NT2/D1 (cell line): Measurements from ENCODE around the gene EFCAB6.

Source experiments
- DNase-seq: peaks from one replicate; pipeline ENCODE4 v3.0.0-alpha.2; 2011; ENCODE audit warnings: low read depth, low spot score
- H3K27me3 ChIP-seq: 2 replicates; pipeline ENCODE4 v1.6.0; 2011; ENCODE audit warnings: mild to moderate bottlenecking; ENCODE audit not compliant: insufficient read length, insufficient read depth
- H3K36me3 ChIP-seq: 2 replicates; pipeline ENCODE4 v1.6.1; 2011; ENCODE audit warnings: mild to moderate bottlenecking, low read length, mixed read lengths; ENCODE audit not compliant: insufficient read depth, insufficient read length
- H3K4me1 ChIP-seq: 2 replicates; pipeline ENCODE4 v1.5.1; 2011; ENCODE audit not compliant: insufficient read depth, insufficient read length
- H3K4me3 ChIP-seq: 2 replicates; pipeline ENCODE4 v1.5.1; 2011; ENCODE audit warnings: low read depth; ENCODE audit not compliant: insufficient read length
- H3K9ac ChIP-seq: 2 replicates; pipeline ENCODE4 v1.6.0; 2011; ENCODE audit warnings: low read depth; ENCODE audit not compliant: insufficient read length
- H3K9me3 ChIP-seq: 2 replicates; pipeline ENCODE4 v1.5.1; 2011; ENCODE audit warnings: mild to moderate bottlenecking, low read length; ENCODE audit not compliant: insufficient read depth
- SUZ12 ChIP-seq: IDR thresholded peaks from 2 replicates; pipeline ENCODE4 v1.6.1; 2011; ENCODE audit not compliant: insufficient read length, insufficient read depth; ENCODE audit errors: extremely low read depth
- YY1 ChIP-seq: IDR thresholded peaks from 2 replicates; pipeline ENCODE4 v1.6.1; 2011; ENCODE audit not compliant: insufficient read length, insufficient read depth
- ZNF274 ChIP-seq: IDR thresholded peaks from 2 replicates; pipeline ENCODE4 v1.6.1; 2011; ENCODE audit warnings: mild to moderate bottlenecking, low read depth, low read length

The EFCAB6 gene

DNA sequence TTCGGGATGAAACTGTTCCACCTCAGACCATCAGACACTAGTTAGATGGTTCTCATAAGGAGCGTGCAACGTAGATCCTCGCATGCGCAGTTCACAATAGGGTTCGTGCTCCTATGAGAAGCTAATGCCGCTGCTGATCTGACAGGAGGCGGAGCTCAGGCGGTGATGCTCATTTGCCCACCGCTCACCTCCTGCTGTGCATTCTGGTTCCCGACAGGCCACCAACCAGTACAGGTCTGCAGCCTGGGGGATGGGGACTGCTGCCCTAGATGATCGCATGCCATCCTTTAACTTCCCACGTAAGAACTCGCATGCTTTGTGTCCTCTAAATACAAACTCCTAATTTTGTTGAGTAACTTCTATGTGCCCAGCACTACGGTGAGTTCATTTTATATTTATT lies 62.6 kb downstream of the EFCAB6 start:
- H3K4me3 ChIP-seq: no peak overlapping the region
- TF ChIP-seq YY1 (no peak), ZNF274 (no peak), SUZ12 (no peak)
- H3K27me3 ChIP-seq: no peaks in the 10 kb centered on the region

DNA sequence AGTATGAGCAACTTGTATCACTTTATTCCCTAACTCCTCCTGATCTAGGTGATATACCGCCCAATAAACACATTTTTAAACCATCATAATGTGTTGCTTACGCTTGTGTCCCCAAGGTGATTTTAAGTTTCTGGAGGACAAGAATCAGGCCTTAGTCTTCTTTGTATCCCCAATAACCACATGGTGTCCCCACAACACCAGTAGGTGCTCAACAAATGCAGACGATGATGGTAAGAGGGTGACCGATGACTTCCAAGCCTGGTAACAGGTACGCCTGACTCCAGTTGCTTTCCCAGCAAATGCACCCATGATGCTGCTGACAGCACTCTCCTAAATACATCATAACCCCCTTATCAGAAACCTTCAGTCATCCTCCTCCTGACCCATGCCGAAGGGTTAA lies 64.2 kb downstream of the EFCAB6 start:
- Histone ChIP-seq H3K27me3 (no peaks in the 10 kb centered on the region), H3K36me3 (no peaks in the 10 kb centered on the region), H3K4me1 (no peaks in the 10 kb centered on the region), H3K9ac (no peak overlapping the region), H3K9me3 (no peaks in the 10 kb centered on the region), H3K4me3 (no peak overlapping the region)
- no peak for DNase-seq
- TF ChIP-seq YY1: no peak
- TF ChIP-seq ZNF274: no peak
- no peak for TF ChIP-seq SUZ12

More for the DNA sequence above, 62.6 kb downstream of the EFCAB6 start:
- H3K4me1 ChIP-seq: no peaks in the 10 kb centered on the region
- H3K36me3 ChIP-seq: no peaks in the 10 kb centered on the region
- no peak for DNase-seq
- H3K9ac ChIP-seq: no peak overlapping the region
- H3K9me3 ChIP-seq: no peaks in the 10 kb centered on the region

DNA sequence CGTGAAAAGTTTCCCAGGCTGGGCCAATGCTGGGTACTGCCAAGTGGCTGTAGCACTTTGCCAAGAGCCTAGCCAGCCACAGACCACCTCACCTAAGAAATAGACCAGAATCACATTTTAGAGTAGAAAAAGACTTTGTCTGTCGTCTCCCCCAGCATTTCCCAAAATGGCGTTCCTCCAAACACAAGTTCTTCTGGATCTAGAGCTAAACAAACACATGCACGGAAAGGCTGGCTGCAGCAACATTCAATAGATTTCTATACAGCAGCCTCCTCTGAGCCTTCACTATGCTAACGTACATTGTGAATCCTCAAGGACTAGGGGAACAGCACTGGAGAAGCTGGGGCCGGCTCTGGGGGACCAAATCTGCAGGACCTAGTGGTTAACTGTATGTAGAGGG lies 65.0 kb downstream of the EFCAB6 start:
- TF ChIP-seq YY1 (no peak), SUZ12 (no peak), ZNF274 (no peak)
- no peaks in the 10 kb centered on the region for H3K27me3 ChIP-seq
- no peak overlapping the region for H3K9ac ChIP-seq
- H3K4me3 ChIP-seq: no peak overlapping the region
- no peak for DNase-seq
- no peaks in the 10 kb centered on the region for H3K9me3 ChIP-seq
- no peaks in the 10 kb centered on the region for H3K36me3 ChIP-seq
- H3K4me1 ChIP-seq: peaks cover 3% of the 10 kb centered on the region

DNA sequence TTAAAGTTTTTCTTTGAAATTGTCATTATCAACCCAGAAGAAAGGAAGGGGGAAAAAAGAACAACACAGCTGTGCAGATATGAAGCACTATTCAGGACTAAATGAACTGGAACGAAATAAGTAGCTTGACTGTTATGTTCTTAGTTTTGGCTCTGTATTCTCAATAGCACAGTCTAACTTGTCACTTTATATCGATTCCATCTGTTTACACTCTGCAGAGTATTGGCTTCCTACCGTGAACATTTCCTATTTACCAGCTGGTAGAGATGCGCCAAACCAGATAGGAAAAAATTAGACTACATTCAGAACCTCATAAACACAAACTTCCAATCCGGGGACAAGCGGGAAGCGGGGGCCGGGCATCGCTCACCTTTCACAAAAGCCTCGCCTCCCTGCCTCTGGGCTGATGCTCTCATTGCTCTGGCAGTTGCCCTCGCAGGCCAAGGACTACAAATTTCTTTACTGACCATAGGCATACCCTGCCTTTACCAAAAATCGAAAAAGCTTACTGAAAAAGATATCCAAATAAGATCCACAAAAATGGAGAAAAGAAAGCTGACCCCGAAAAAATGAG lies 66.2 kb downstream of the EFCAB6 start:
- no peak overlapping the region for H3K9ac ChIP-seq
- H3K36me3 ChIP-seq: no peaks in the 10 kb centered on the region
- peaks cover 3% of the 10 kb centered on the region for H3K4me1 ChIP-seq
- H3K9me3 ChIP-seq: no peaks in the 10 kb centered on the region
- no peak overlapping the region for H3K4me3 ChIP-seq
- no peak for TF ChIP-seq SUZ12
- no peak for TF ChIP-seq YY1
- TF ChIP-seq ZNF274: no peak
- no peaks in the 10 kb centered on the region for H3K27me3 ChIP-seq
- DNase-seq: no peak

DNA sequence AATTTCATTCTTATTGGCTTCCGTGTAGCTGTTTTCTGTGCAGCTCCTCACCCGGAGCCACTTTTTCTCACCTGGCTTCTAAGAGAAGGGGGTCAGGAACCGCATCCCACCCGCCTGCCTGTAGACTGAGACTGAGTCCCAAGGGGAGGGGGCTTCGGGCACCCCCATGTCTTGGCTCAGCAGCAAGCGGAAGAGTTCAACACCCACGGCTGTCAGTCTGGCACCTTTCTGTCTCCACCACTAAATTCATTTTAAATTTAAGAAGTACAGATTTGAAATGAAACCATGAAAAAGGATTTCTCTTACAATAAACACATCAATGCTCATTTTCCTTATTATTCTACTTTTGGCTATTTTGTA lies 66.7 kb downstream of the EFCAB6 start:
- H3K4me3 ChIP-seq: no peak overlapping the region
- no peaks in the 10 kb centered on the region for H3K9me3 ChIP-seq
- no peak for DNase-seq
- H3K27me3 ChIP-seq: no peaks in the 10 kb centered on the region
- H3K9ac ChIP-seq: no peak overlapping the region
- H3K36me3 ChIP-seq: no peaks in the 10 kb centered on the region
- H3K4me1 ChIP-seq: peaks cover 3% of the 10 kb centered on the region
- TF ChIP-seq ZNF274: no peak
- TF ChIP-seq YY1: no peak
- TF ChIP-seq SUZ12: no peak

DNA sequence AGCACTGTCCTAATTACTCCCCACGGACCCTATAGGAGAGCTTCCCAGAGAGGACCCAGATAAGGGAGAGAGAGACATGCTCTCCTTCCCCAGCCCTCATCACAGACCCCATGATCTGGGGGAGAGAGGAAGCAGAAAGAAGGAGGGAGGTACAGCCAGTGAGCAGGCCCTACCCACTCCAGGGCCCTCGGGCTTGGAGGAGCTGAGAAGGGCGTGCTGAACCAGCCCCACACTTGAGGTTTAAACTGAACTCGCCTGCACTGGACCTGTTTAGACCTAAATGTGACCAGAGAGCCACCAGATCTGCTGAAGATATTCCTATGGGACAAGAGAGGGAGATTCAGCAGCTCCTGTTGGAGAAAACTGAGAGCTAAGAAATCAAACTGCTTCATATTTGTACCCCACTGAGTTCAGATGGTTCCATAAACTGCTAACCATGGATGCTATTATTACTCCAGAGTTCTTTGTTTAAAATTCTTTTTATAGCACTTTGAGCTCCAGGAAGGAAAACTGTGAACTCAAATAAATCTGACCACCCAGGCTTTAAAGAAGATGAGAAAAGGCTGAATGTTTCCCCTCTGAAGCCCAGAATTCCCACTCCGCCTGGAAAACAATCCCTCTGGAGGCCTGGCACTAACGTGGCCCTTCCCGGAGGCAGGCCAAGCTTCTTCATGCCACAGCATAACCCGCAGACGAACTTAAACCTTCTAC lies 67.2 kb downstream of the EFCAB6 start:
- Histone ChIP-seq H3K4me1 (peaks cover 4% of the 10 kb centered on the region), H3K27me3 (no peaks in the 10 kb centered on the region), H3K36me3 (no peaks in the 10 kb centered on the region), H3K9ac (no peak overlapping the region), H3K9me3 (no peaks in the 10 kb centered on the region), H3K4me3 (no peak overlapping the region)
- no peak for DNase-seq
- no peak for TF ChIP-seq SUZ12
- no peak for TF ChIP-seq ZNF274
- no peak for TF ChIP-seq YY1

DNA sequence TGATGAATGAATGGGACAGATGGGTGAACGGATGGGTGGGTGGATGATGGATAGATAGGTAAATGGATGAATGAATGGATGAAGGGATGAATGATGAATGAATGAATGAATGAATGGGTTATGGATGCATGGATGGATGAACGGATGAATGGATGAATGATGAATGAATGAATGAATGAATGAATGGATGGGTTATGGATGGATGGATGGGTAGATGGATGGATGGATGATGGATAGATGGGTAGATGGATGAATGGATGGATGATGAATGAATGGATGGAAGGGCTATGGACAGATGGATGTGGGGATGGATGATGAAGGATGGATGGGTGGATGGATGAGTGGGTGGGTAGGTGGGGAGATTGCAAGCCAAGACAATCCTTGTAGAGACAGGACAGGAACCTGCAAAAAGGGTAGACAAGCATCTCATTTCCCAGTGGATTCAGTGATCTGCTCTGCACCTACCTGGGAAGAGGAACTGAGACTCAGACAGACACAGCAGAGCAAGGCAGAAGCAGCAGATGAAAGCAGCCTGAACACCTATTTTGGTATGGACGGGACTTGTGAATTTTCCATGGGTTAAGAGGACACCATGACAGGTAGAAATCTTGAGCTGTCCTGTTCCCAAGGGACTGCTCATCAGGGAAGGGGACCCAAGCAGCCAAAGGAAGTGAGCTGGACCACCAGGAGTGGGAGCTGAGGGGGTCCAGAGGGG lies 68.0 kb downstream of the EFCAB6 start:
- peaks cover 5% of the 10 kb centered on the region for H3K4me1 ChIP-seq
- H3K9ac ChIP-seq: no peak overlapping the region
- H3K9me3 ChIP-seq: no peaks in the 10 kb centered on the region
- no peak overlapping the region for H3K4me3 ChIP-seq
- TF ChIP-seq YY1 (no peak), SUZ12 (no peak), ZNF274 (no peak)
- DNase-seq: no peak
- H3K36me3 ChIP-seq: no peaks in the 10 kb centered on the region
- no peaks in the 10 kb centered on the region for H3K27me3 ChIP-seq
